GM12865 (cell line): ENCODE results near the gene IBA57.
A peak's percentile ranks its signal among the peaks of the same experiment; 100 is the strongest.

ENCODE experiments used
- DNase-seq: peaks from one replicate; pipeline ENCODE4 v3.0.0; 2010; ENCODE audit warnings: low read depth
- H3K4me3 ChIP-seq: 2 replicates; pipeline ENCODE4 v1.5.1; 2011; ENCODE audit warnings: mild to moderate bottlenecking, low read depth, low read length, control low read depth
- CTCF ChIP-seq: IDR thresholded peaks from 2 replicates; pipeline ENCODE4 v1.5.1; 2011; ENCODE audit warnings: low read length, control low read depth, low read depth, inconsistent platforms; ENCODE audit not compliant: insufficient read depth; ENCODE audit errors: missing control alignments

The IBA57 gene

DNA sequence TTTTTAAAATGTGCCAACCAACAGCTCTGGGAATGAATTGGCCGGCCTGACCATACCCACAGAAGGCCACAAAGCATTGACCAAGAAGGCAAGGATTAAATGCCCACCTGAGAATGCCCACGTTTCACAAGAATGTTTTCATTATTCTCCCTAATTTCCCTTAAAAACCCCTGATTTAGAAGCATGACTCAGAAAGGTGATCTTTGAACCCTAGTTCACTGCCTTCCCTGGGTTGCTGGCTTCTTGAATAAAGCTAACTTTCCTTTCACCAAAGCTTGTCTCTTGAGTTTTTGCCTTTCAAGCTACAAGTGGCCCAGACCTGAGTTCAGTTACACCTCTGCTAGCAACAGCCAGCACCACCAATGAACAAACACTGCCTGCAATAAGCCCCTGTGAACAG, 42.1 kb upstream of the IBA57 start:
- DNase-seq: no peak
- H3K4me3 ChIP-seq: no peak overlapping the region
- TF ChIP-seq CTCF: no peak

DNA sequence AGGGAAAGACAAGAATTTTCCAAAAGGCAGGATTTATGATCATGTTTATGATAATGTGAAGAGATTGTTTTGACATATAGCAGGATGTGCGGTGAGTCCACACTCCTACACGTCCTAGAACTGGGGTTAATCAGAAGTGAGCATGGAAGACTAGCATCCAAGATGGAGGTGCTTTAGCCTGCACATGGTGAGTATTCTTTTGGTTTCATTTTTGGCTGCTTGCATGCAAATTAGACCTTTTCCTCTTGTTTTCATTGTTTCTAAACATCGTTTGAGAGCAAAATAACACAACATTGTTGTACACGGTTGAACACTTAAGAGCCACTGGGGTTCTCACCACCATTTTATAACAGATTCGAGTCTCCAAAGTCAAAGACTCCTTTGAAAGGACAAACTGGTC, 40.4 kb upstream of the IBA57 start:
- TF ChIP-seq CTCF: no peak
- DNase-seq: no peak
- H3K4me3 ChIP-seq: no peak overlapping the region

GRCh38 chr1:228131766-228132165, 33.8 kb upstream of the IBA57 start:
- no peak for DNase-seq
- H3K4me3 ChIP-seq: no peak overlapping the region
- no peak for TF ChIP-seq CTCF

DNA sequence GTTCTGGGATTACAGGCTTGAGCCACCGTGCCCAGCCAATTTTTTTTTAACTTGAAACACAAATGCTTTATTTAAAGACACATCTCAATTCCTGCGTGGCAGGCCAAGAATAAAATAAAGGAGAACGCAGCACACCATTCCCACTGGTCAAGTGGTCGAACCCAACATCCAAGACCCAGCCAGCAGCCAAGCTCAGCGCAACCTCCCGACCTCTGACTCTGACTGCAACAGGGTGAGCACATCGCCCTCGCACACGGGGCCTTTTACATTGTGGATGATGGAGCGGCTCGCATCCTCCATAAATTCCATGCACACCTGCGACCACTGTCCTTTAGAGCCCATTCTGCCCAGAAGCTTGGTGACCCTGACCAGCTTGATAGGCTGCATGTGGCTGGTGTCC, 31.0 kb upstream of the IBA57 start:
- DNase-seq: no peak
- no peak for TF ChIP-seq CTCF
- H3K4me3 ChIP-seq: no peak overlapping the region

DNA sequence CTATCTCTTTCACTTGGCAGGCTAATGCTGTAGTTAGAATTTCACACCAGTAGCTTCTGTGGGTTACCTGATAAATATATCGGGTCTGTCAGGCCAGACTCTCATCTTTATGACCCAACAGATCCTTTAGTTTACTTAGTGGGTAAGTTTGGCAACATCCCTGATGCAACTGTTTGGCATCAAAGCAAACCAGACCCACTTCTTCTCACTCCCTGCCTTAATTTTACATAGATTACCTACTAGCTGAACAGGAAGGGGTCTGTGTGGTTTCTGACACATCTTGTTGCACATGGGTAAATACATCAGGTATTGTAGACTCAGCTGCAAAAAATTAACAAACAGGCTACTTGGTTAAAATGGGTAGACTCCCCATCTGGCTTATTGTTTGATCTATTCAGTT, 28.7 kb upstream of the IBA57 start:
- no peak for DNase-seq
- no peak overlapping the region for H3K4me3 ChIP-seq
- no peak for TF ChIP-seq CTCF

- no peak for TF ChIP-seq CTCF
- peak overlapping the region; percentile 92 for H3K4me3 ChIP-seq
Observed at GRCh38 chr1:228139406-228139930, 26.1 kb upstream of the IBA57 start.

GRCh38 chr1:228139931-228140723, 25.5 kb upstream of the IBA57 start, which contains the start of gene GUK1:
GUK1 (plus strand) TSS chr1:228140279; CDS start chr1:228140303, 24 bp downstream.
- TF ChIP-seq CTCF: peak; percentile 11
- DNase-seq: peak; percentile 100
- peak within 1 kb of the TSS; percentile 92 for H3K4me3 ChIP-seq

More at GRCh38 chr1:228139406-228139930, 26.1 kb upstream of the IBA57 start:
- no peak for DNase-seq
